Endometrial microvascular endothelial cells (primary cell): Measurements from ENCODE around the gene ZNF660. TPM values are rescaled to one million over a fixed set of nuclear protein-coding genes. Genes with fewer than 3 reads are reported as not detected.

ENCODE experiments used
- in situ Hi-C: cut with HindIII; loops from 2 replicates; pipeline ENCODE4 v1.10.0; 2017; ENCODE audit warnings: low sequenced_read_pairs, low pct_unique_long_range_greater_than_20kb; ENCODE audit errors: inconsistent ontology term
- total RNA-seq: library from RNA; depleted of rRNA; stranded (reverse); fragments of >200 nt; gene quantifications from one replicate; pipeline ENCODE4 v1.2.3, GENCODE V29; 2015; ENCODE audit errors: inconsistent ontology term

Gene ZNF660
- total RNA-seq, 1 donor from 2014 or later: 0.65 TPM

DNA sequence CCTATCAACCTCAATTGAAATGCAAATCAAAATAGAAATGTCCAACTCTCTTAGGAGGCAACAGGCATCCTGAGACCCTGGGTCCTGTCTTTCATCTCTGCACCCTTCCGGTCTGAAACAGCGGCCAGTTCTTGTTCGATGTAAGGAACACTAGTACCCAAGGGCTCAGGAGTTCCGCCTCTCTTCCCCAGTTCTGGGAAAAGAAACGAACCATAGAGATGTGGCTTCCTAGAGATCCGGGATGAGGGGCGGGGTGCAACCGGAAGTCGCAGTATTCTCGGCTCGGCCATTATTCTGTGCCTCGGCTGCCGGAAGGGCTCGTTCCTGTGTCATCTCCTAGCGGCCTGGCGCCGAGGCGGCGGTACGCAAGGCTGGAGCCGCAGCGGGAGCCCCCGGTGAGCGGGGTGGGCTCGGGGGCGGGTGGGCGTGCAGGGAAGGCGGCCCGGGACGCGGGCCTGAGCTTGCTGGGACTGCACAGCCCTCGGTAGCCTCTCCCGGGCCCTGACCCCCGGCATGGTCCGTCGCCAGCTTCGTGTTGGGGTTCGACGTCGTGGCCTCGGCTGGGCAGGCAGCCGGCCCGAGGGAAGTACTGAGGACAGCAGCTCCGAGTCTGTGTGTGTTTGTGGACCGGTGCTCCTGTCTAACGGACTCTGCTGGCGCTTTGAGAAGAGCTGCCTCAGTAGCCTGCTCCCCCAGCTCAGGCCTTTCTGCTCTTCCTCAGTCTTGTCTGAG lies 40.2 kb downstream of the ZNF660 start, which contains the start of gene ZNF197:
TSS of gene ZNF197 (plus strand) at position 288 of the 732 bp plus-strand sequence. CDS start 4,119 bp downstream, outside the sequence.
- in situ Hi-C loops: no loop called here

DNA sequence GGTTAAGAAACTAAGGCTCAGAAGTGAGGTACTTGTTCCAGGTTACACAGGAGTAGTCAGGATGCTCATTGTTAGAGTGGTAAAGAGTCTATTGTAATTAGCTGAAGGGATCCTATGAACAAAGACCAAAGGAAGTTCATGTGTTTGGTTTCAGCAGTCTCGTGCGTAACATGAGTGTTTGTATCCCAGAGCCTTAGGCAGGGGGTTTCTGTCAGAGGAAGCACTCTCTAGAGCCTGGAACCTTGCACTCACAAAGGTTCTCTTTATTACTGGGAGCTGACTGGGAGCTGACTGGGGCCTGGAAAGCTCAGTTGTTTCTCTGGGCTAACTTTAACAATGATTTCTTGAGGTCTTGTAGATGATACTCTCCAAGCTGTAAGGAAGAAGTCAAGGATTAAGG lies 44.0 kb downstream of the ZNF660 start:
- in situ Hi-C loops: no loop called here

- in situ Hi-C loops: no loop called here
These were observed 47.4 kb downstream of the ZNF660 start for GRCh38 chr3:44632193-44632592.

DNA sequence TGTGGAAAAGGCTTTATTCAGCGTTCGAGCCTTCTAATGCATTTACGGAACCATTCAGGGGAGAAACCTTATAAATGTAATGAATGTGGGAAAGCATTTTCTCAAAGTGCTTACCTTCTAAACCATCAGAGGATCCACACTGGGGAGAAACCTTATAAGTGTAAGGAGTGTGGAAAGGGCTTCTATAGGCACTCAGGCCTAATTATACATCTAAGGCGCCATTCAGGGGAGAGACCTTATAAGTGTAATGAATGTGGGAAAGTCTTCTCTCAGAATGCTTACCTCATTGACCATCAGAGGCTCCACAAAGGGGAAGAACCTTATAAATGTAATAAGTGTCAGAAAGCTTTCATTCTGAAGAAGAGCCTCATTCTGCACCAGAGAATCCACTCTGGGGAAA lies 57.6 kb downstream of the ZNF660 start:
- in situ Hi-C loops: no loop called here

GRCh38 chr3:44643024-44643423 lies 58.3 kb downstream of the ZNF660 start:
- in situ Hi-C loops: no loop called here

GRCh38 chr3:44647771-44648170 lies 63.0 kb downstream of the ZNF660 start:
- in situ Hi-C loops: no loop called here

- in situ Hi-C loops: no loop called here
These were observed 63.9 kb downstream of the ZNF660 start, which contains the start of gene ZNF35 for GRCh38 chr3:44648564-44649229. Gene ZNF35 (plus strand): TSS chr3:44648732. CDS start chr3:44651068, 2,336 bp downstream.

Other genes starting within 250 kb of the ZNF660 start
- gene TCAIM, start 246.2 kb upstream of the ZNF660 start, total RNA-seq: 37.9 TPM
- gene ZNF445, start 107.3 kb upstream of the ZNF660 start, total RNA-seq: 6.3 TPM
- 0.93 TPM for gene ZKSCAN7, start 29.8 kb upstream of the ZNF660 start, total RNA-seq
- 3.8 TPM for gene ZNF197, start 40.1 kb downstream of the ZNF660 start, total RNA-seq
- 22.9 TPM for gene ZNF35, start 63.8 kb downstream of the ZNF660 start, total RNA-seq
- 0.28 TPM for gene ZNF502, start 127.7 kb downstream of the ZNF660 start, total RNA-seq
- gene ZNF501, start 144.7 kb downstream of the ZNF660 start, total RNA-seq: 2.6 TPM
- gene KIAA1143, start 176.7 kb downstream of the ZNF660 start, total RNA-seq: 21.9 TPM
- gene KIF15, start 176.8 kb downstream of the ZNF660 start, total RNA-seq: 16.3 TPM